ENCODE data around the gene LRSAM1. TPM values are rescaled to one million over a fixed set of nuclear protein-coding genes. Genes with fewer than 3 reads are reported as not detected.
A peak's percentile ranks its signal among the peaks of the same experiment; 100 is the strongest.

LRSAM1 gene
- polyA plus RNA-seq, 10 donors = 10.8 to 15.1 (median 13.6) TPM

DNA sequence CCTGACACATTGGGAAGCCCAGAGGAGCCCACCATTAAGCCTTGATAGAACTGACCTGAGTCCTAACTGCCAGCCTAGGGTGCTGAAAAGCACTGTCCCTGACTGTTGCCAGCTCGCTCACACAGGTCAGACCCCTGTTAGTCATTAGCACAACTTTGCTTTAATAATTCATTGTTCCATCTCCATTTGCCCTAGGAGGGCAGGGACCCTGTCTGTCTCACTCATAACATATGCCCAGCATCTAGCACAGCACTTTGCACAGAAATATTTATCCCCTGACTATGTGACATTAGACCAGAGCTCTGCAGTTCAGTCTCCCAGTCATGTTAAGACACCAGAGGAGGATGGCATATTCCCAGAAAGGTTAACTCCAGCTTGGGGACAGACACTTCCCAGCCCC lies 99.0 kb downstream of the LRSAM1 start:
- DNase-seq = no peak

DNA sequence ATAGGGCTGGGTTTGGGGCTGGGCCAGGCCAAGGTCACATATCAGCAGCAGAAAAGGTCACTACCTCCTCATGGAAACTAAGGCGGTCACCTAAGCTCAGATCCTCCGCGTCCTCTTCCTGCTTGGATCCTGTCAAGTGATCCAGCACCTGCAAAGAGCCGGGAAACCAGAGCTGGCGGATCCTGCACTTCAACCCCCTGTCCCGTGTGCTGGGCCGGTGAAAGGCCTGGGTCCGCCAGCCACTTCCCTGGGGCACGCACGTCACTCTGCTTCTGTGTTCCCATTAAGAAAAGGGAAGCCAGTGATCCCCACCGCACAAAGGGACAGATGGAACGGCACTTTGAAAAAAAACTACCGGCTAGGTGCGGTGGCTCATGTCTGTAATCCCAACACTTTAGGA lies 99.4 kb downstream of the LRSAM1 start:
- peak in 1 of 3 donors; percentile 13 for DNase-seq

Other genes with a start within 250 kb of the LRSAM1 start
- gene GARNL3, start 186.7 kb upstream of the LRSAM1 start, polyA plus RNA-seq (ENCODE audit: insufficient read length in 10 of 10) = 10 to 100 TPM; 13.6 to 23.3 (median 17.1) TPM
- gene SLC2A8, start 54.3 kb upstream of the LRSAM1 start, polyA plus RNA-seq (ENCODE audit: insufficient read length in 10 of 10) = 10 to 100 TPM in 7 of 10 donors, 1 to 10 TPM in 3; 8.5 to 15.2 (median 11.8) TPM
- gene ZNF79, start 27.1 kb upstream of the LRSAM1 start, polyA plus RNA-seq (ENCODE audit: insufficient read length in 10 of 10) = 1 to 10 TPM; 4.0 to 7.3 (median 4.6) TPM
- gene RPL12, start 104 bp upstream of the LRSAM1 start, polyA plus RNA-seq (ENCODE audit: insufficient read length in 10 of 10) = 1,000 to 10,000 TPM; 1,554 to 2,407 (median 2,044) TPM
- gene STXBP1, start 160.8 kb downstream of the LRSAM1 start, polyA plus RNA-seq (ENCODE audit: insufficient read length in 10 of 10) = 10 to 100 TPM in 9 of 10 donors, 1 to 10 TPM in 1; 9.9 to 17.4 (median 14.2) TPM

Measured in muscle of back (tissue), 11 donors.